ENCODE measurements around the gene MGRN1.

GRCh38 chr16:4700997-4701743 lies 76.5 kb downstream of the MGRN1 start:
- TF ChIP-seq EZH2 (IDR thresholded peaks at IDR 0.05; ENCODE audit: borderline replicate concordance, low read depth, low read length, poor library complexity, severe bottlenecking) (no peak), CTCF (conservative IDR thresholded peaks at IDR 0.05; ENCODE audit: low read depth, low read length) (no peak)
